H9 (cell line): ENCODE measurements around the gene FAM162A. TPM values are rescaled to one million over a fixed set of nuclear protein-coding genes. Genes with fewer than 3 reads are reported as not detected.

ENCODE experiments used
- DNase-seq: peaks from one replicate; pipeline ENCODE4 v3.0.0-alpha.2; 2017
- H2AFZ ChIP-seq: one replicate; pipeline ENCODE4 v1.6.1; 2013; ENCODE audit warnings: mild to moderate bottlenecking, low read length, control low read depth, moderate library complexity
- H2AK5ac ChIP-seq: 2 replicates; pipeline ENCODE4 v1.6.1; 2013; ENCODE audit warnings: low read length, control low read depth, mixed read lengths; ENCODE audit not compliant: insufficient read length
- H2BK120ac ChIP-seq: one replicate; pipeline ENCODE4 v1.6.1; 2013; ENCODE audit warnings: low read depth, mild to moderate bottlenecking, low read length, control low read depth, inconsistent platforms; ENCODE audit not compliant: poor library complexity, severe bottlenecking
- H2BK12ac ChIP-seq: 2 replicates; pipeline ENCODE4 v1.6.1; 2013; ENCODE audit warnings: low read length, control low read depth, mixed read lengths, low read depth; ENCODE audit not compliant: insufficient read length
- H2BK15ac ChIP-seq: 2 replicates; pipeline ENCODE4 v1.6.1; 2013; ENCODE audit warnings: low read depth, low read length, control low read depth
- H2BK20ac ChIP-seq: one replicate; pipeline ENCODE4 v1.6.1; 2013; ENCODE audit warnings: low read depth, mild to moderate bottlenecking, low read length, control low read depth, inconsistent platforms; ENCODE audit not compliant: poor library complexity, severe bottlenecking
- H2BK5ac ChIP-seq: 2 replicates; pipeline ENCODE4 v1.6.1; 2013; ENCODE audit warnings: low read length, control low read depth, mixed read lengths; ENCODE audit not compliant: insufficient read length
- H3K14ac ChIP-seq: 2 replicates; pipeline ENCODE4 v1.6.1; 2013; ENCODE audit warnings: low read length, control low read depth; ENCODE audit not compliant: insufficient read depth
- H3K18ac ChIP-seq: 2 replicates; pipeline ENCODE4 v1.6.1; 2013; ENCODE audit warnings: low read depth, mild to moderate bottlenecking, mixed read lengths, low read length, control low read depth; ENCODE audit not compliant: insufficient read length
- H3K23ac ChIP-seq: 2 replicates; pipeline ENCODE4 v1.6.1; 2013; ENCODE audit warnings: low read length, control low read depth, mixed read lengths, low read depth; ENCODE audit not compliant: insufficient read length
- H3K23me2 ChIP-seq: 2 replicates; pipeline ENCODE4 v1.6.1; 2013; ENCODE audit warnings: low read depth, mild to moderate bottlenecking, mixed read lengths, low read length, control low read depth; ENCODE audit not compliant: insufficient read length, poor library complexity, severe bottlenecking
- H3K27ac ChIP-seq: 2 replicates; pipeline ENCODE4 v1.5.1; 2013; ENCODE audit warnings: low read length, control low read depth, mixed read lengths, low read depth; ENCODE audit not compliant: insufficient read length
- H3K27me3 ChIP-seq: 2 replicates; pipeline ENCODE4 v1.6.1; 2013; ENCODE audit warnings: low read length, control low read depth, inconsistent platforms; ENCODE audit not compliant: insufficient read depth
- H3K4ac ChIP-seq: 2 replicates; pipeline ENCODE4 v1.6.1; 2013; ENCODE audit warnings: low read depth, mild to moderate bottlenecking, control low read depth, inconsistent platforms, low read length, moderate library complexity
- H3K4me1 ChIP-seq: 2 replicates; pipeline ENCODE4 v1.6.1; 2013; ENCODE audit warnings: low read length, control low read depth, inconsistent platforms; ENCODE audit not compliant: insufficient read depth
- H3K4me2 ChIP-seq: 2 replicates; pipeline ENCODE4 v1.6.1; 2013; ENCODE audit warnings: low read length, control low read depth, mixed read lengths; ENCODE audit not compliant: insufficient read length, insufficient read depth
- H3K56ac ChIP-seq: 2 replicates; pipeline ENCODE4 v1.6.1; 2013; ENCODE audit warnings: low read depth, mild to moderate bottlenecking, mixed read lengths, low read length, control low read depth; ENCODE audit not compliant: insufficient read length
- H3K79me1 ChIP-seq: 2 replicates; pipeline ENCODE4 v1.6.1; 2013; ENCODE audit warnings: low read depth, mild to moderate bottlenecking, moderate library complexity, low read length, control low read depth, inconsistent platforms; ENCODE audit not compliant: insufficient read depth, poor library complexity, severe bottlenecking
- H3K79me2 ChIP-seq: 2 replicates; pipeline ENCODE4 v1.6.1; 2013; ENCODE audit warnings: low read length, control low read depth, inconsistent platforms; ENCODE audit not compliant: insufficient read depth
- H3K9ac ChIP-seq: 2 replicates; pipeline ENCODE4 v1.6.1; 2013; ENCODE audit warnings: low read length, control low read depth, mixed read lengths; ENCODE audit not compliant: insufficient read length; ENCODE audit errors: extremely low read depth
- H3K9me3 ChIP-seq: one replicate; pipeline ENCODE4 v1.6.1; 2013; ENCODE audit warnings: low read depth, low read length, inconsistent platforms; ENCODE audit not compliant: control insufficient read depth
- H3T11ph ChIP-seq: one replicate; pipeline ENCODE4 v1.6.1; 2013; ENCODE audit warnings: mild to moderate bottlenecking, low read length, control low read depth, inconsistent platforms
- H4K20me1 ChIP-seq: one replicate; pipeline ENCODE4 v1.6.1; 2013; ENCODE audit not compliant: control insufficient read depth, insufficient read length, insufficient read depth
- H4K5ac ChIP-seq: 2 replicates; pipeline ENCODE4 v1.6.1; 2013; ENCODE audit warnings: low read depth, mild to moderate bottlenecking, mixed read lengths, low read length, control low read depth; ENCODE audit not compliant: insufficient read length
- H4K8ac ChIP-seq: replicated peaks from 2 replicates; pipeline ENCODE4 v1.6.1; 2013; ENCODE audit warnings: low read length, control low read depth, mixed read lengths, low read depth; ENCODE audit not compliant: insufficient read length
- H4K91ac ChIP-seq: 2 replicates; pipeline ENCODE4 v1.6.1; 2013; ENCODE audit warnings: low read depth, mild to moderate bottlenecking, moderate library complexity, mixed read lengths, low read length, control low read depth; ENCODE audit not compliant: insufficient read length
- H3K27ac Mint-ChIP-seq, 3 experiments: 2 replicates in 2 of 3; 3 replicates in 1 of 3; pipeline ENCODE4 v1.8.0; 2020 to 2021; ENCODE audit warnings: mixed read lengths in 3 of 3, mild to moderate bottlenecking in 1 of 3, moderate library complexity in 1 of 3
- H3K27me3 Mint-ChIP-seq: 2 replicates; pipeline ENCODE4 v1.8.0; 2021; ENCODE audit warnings: low read depth, mild to moderate bottlenecking, moderate library complexity, mixed read lengths
- H3K36me3 Mint-ChIP-seq, 3 experiments: 2 replicates in 2 of 3; 3 replicates in 1 of 3; pipeline ENCODE4 v1.8.0; 2020 to 2021; ENCODE audit warnings: low read depth in 3 of 3, mixed read lengths in 3 of 3; ENCODE audit not compliant: insufficient read depth in 1 of 3
- H3K4me1 Mint-ChIP-seq, 2 experiments: 2 replicates each; pipeline ENCODE4 v1.8.0; 2020; ENCODE audit warnings: mixed read lengths in 2 of 2
- H3K4me3 Mint-ChIP-seq, 2 experiments: 2 replicates in 1 of 2; 3 replicates in 1 of 2; pipeline ENCODE4 v1.8.0; 2020 to 2021; ENCODE audit warnings: mild to moderate bottlenecking in 2 of 2, mixed read lengths in 2 of 2, moderate library complexity in 1 of 2
- H3K9me3 Mint-ChIP-seq, 2 experiments: 2 replicates in 1 of 2; 3 replicates in 1 of 2; pipeline ENCODE4 v1.8.0; 2020; ENCODE audit warnings: mild to moderate bottlenecking in 2 of 2, mixed read lengths in 2 of 2, moderate library complexity in 1 of 2
- CTCF ChIP-seq: fragments of 200-600 bp; sonication (generic); conservative IDR thresholded peaks from 3 replicates; pipeline ENCODE4 v1.8.0; 2021; ENCODE audit warnings: antibody characterized with exemption, mild to moderate bottlenecking
- WGBS: extraction: QIAGEN DNeasy Blood & Tissue Kit; methylation state at CpG from one replicate; pipeline ENCODE4 v1.1.7; 2013; ENCODE audit warnings: missing lambda C conversion rate, low lambda C conversion rate, mixed read lengths; ENCODE audit not compliant: insufficient read length; ENCODE audit errors: extremely low coverage; 5-methylcytosine and 5-hydroxymethylcytosine counted together
- total RNA-seq: library from RNA; stranded (reverse); gene quantifications from 2 replicates; pipeline ENCODE4 v1.2.1, GENCODE V29; 2021

FAM162A gene
- total RNA-seq, 1 experiment from 2014 or later: 78.5 TPM

- Histone ChIP-seq H3K14ac (no peak overlapping the region), H3K56ac (no peak overlapping the region), H3T11ph (no peak overlapping the region), H2BK20ac (no peak overlapping the region), H3K9me3 (no peaks in the 10 kb centered on the region), H3K27me3 (no peaks in the 10 kb centered on the region), H3K27ac (no peak overlapping the region), H2BK12ac (no peak overlapping the region), H3K79me1 (peaks cover 2% of the 10 kb centered on the region), H3K9ac (no peak overlapping the region), H3K79me2 (no peaks in the 10 kb centered on the region), H2BK120ac (no peak overlapping the region), H3K4me2 (no peak overlapping the region), H2BK15ac (no peak overlapping the region), H2BK5ac (no peak overlapping the region), H3K4me1 (no peaks in the 10 kb centered on the region), H3K4ac (no peak overlapping the region), H3K18ac (no peak overlapping the region), H3K23me2 (no peaks in the 10 kb centered on the region), H4K91ac (no peak overlapping the region), H3K23ac (no peak overlapping the region), H4K20me1 (no peaks in the 10 kb centered on the region), H4K5ac (no peak overlapping the region), H2AFZ (no peak overlapping the region), H2AK5ac (no peak overlapping the region), H4K8ac (no peak overlapping the region)
- no CpG with 5 or more reads among the region's 3 CpGs for WGBS
- no peak for TF ChIP-seq CTCF
- Mint-ChIP-seq H3K9me3 (no peaks in the 10 kb centered on the region), H3K4me1 (no peaks in the 10 kb centered on the region), H3K27ac (no peak overlapping the region), H3K4me3 (no peak overlapping the region), H3K36me3 (peaks cover 7 to 69% (median 44%) of the 10 kb centered on the region in 3 experiments; a peak in 6 of 7 replicates), H3K27me3 (no peaks in the 10 kb centered on the region)
- DNase-seq: no peak
Observed at GRCh38 chr3:122461806-122462205, 77.8 kb downstream of the FAM162A start.

Other genes starting within 250 kb of the FAM162A start
- 0.02 TPM in 1 of 2 replicates, not detected in the other for gene CASR, start 200.5 kb upstream of the FAM162A start, total RNA-seq
- gene CSTA, start 58.9 kb upstream of the FAM162A start, total RNA-seq: not detected in 2 replicates
- 79.2 and 80.6 TPM in 2 replicates for gene MIX23, start 951 bp upstream of the FAM162A start, total RNA-seq
- gene WDR5B, start 31.9 kb downstream of the FAM162A start, total RNA-seq: 3.2 and 3.7 TPM in 2 replicates
- 71.7 and 71.8 TPM in 2 replicates for gene KPNA1, start 130.8 kb downstream of the FAM162A start, total RNA-seq
- gene PARP9, start 180.1 kb downstream of the FAM162A start, total RNA-seq: 3.4 and 3.9 TPM in 2 replicates
- gene DTX3L, start 180.2 kb downstream of the FAM162A start, total RNA-seq: 6.6 and 7.5 TPM in 2 replicates
- 0.18 and 0.24 TPM in 2 replicates for gene PARP15, start 193.5 kb downstream of the FAM162A start, total RNA-seq